Liver (tissue), 9 donors: ENCODE measurements around the gene ICAM4. TPM values are rescaled to one million over a fixed set of nuclear protein-coding genes. Genes with fewer than 3 reads are reported as not detected.

Experiments used
- DNase-seq: peaks from one replicate; pipeline ENCODE4 v3.0.0-alpha.2; 2017; ENCODE audit warnings: low spot score
- H3K27ac ChIP-seq, 2 donors: one replicate each; pipeline ENCODE4 v1.7.0; 2013; ENCODE audit warnings: inconsistent platforms in 2 of 2, low read length in 2 of 2, control low read depth in 1 of 2, low read depth in 1 of 2, mild to moderate bottlenecking in 1 of 2
- H3K27me3 ChIP-seq, 4 donors: one replicate each; pipeline versions ENCODE4 v1.6.1 to v1.7.0; 2013; ENCODE audit warnings: low read length in 3 of 4, inconsistent platforms in 1 of 4, mild to moderate bottlenecking in 1 of 4, moderate library complexity in 1 of 4; ENCODE audit not compliant: control insufficient read depth in 4 of 4, insufficient read depth in 4 of 4
- H3K36me3 ChIP-seq, 4 donors: one replicate each; pipeline versions ENCODE4 v1.6.1 to v1.7.0; 2013; ENCODE audit warnings: low read length in 3 of 4, mild to moderate bottlenecking in 3 of 4, low read depth in 1 of 4, moderate library complexity in 1 of 4; ENCODE audit not compliant: control insufficient read depth in 4 of 4, insufficient read depth in 3 of 4
- H3K4me1 ChIP-seq, 4 donors: one replicate each; pipeline versions ENCODE4 v1.6.1 to v1.7.0; 2013; ENCODE audit warnings: low read length in 3 of 4, mild to moderate bottlenecking in 3 of 4, moderate library complexity in 1 of 4; ENCODE audit not compliant: control insufficient read depth in 4 of 4, insufficient read depth in 4 of 4
- H3K4me3 ChIP-seq, 3 donors: one replicate each; pipeline versions ENCODE4 v1.6.1 to v1.7.0; 2013; ENCODE audit warnings: low read length in 3 of 3, control low read depth in 1 of 3, low read depth in 1 of 3, mild to moderate bottlenecking in 1 of 3
- H3K9ac ChIP-seq, 2 donors: one replicate each; pipeline ENCODE4 v1.7.0; 2013; ENCODE audit warnings: low read length in 2 of 2, mild to moderate bottlenecking in 2 of 2, moderate library complexity in 2 of 2, control low read depth in 1 of 2, low read depth in 1 of 2
- H3K9me3 ChIP-seq, 4 donors: one replicate each; pipeline versions ENCODE4 v1.6.1 to v1.7.0; 2013; ENCODE audit warnings: low read length in 3 of 4; ENCODE audit not compliant: control insufficient read depth in 4 of 4
- CTCF ChIP-seq: fragments of 150-350 bp; IDR thresholded peaks from 2 replicates; pipeline ENCODE4 v1.5.1; 2017; ENCODE audit warnings: improper control_type of control experiment, low read depth, low read length; ENCODE audit not compliant: missing input control
- EGR1 ChIP-seq, 2 donors: IDR thresholded peaks; 2 replicates each; pipeline ENCODE4 v1.6.1; 2016 to 2018; ENCODE audit warnings: antibody characterized with exemption in 2 of 2, low read depth in 2 of 2
- FOXA1 ChIP-seq: IDR thresholded peaks from 2 replicates; pipeline ENCODE4 v1.6.1; 2016; ENCODE audit warnings: antibody characterized with exemption
- FOXA2 ChIP-seq: IDR thresholded peaks from 2 replicates; pipeline ENCODE4 v1.6.1; 2016; ENCODE audit warnings: antibody characterized with exemption
- GABPA ChIP-seq, 2 donors: IDR thresholded peaks in 1 of 2; conservative IDR thresholded peaks in 1 of 2; 2 replicates each; pipeline ENCODE4 v1.6.1; 2016; ENCODE audit warnings: antibody characterized with exemption in 2 of 2, mild to moderate bottlenecking in 1 of 2, moderate library complexity in 1 of 2
- HNF4A ChIP-seq, 2 donors: conservative IDR thresholded peaks; 2 replicates each; pipeline ENCODE4 v1.6.1; 2016; ENCODE audit warnings: antibody characterized with exemption in 2 of 2, mild to moderate bottlenecking in 2 of 2
- HNF4G ChIP-seq: IDR thresholded peaks from 2 replicates; pipeline ENCODE4 v1.6.1; 2016; ENCODE audit warnings: antibody characterized with exemption
- NR2F2 ChIP-seq: IDR thresholded peaks from 2 replicates; pipeline ENCODE4 v1.6.1; 2016; ENCODE audit warnings: antibody characterized with exemption
- REST ChIP-seq: IDR thresholded peaks from 2 replicates; pipeline ENCODE4 v1.6.1; 2016; ENCODE audit warnings: antibody characterized with exemption, mild to moderate bottlenecking
- RXRA ChIP-seq, 2 donors: IDR thresholded peaks; 2 replicates each; pipeline ENCODE4 v1.6.1; 2017 to 2018; ENCODE audit warnings: antibody characterized with exemption in 2 of 2, mild to moderate bottlenecking in 1 of 2
- SP1 ChIP-seq: IDR thresholded peaks from 2 replicates; pipeline ENCODE4 v1.6.1; 2018; ENCODE audit warnings: antibody characterized with exemption, mild to moderate bottlenecking
- TAF1 ChIP-seq: conservative IDR thresholded peaks from 2 replicates; pipeline ENCODE4 v1.6.1; 2016; ENCODE audit warnings: antibody characterized with exemption, mild to moderate bottlenecking
- YY1 ChIP-seq: IDR thresholded peaks from 2 replicates; pipeline ENCODE4 v1.6.1; 2016; ENCODE audit warnings: antibody characterized with exemption, mild to moderate bottlenecking
- WGBS: extraction: QIAGEN DNeasy Blood & Tissue Kit; methylation state at CpG from one replicate; pipeline ENCODE4 v1.1.7; 2013; 5-methylcytosine and 5-hydroxymethylcytosine counted together
- polyA plus RNA-seq, 2 donors: library from polyadenylated mRNA; stranded (reverse) in 1 of 2; unstranded in 1 of 2; fragments of 200-250 nt in 1 of 2; fragments of >200 nt in 1 of 2; fragmentation: Nextera tagmentation in 1 of 2; extraction: Ambion mirVana in 1 of 2; gene quantifications; one replicate each; pipeline versions ENCODE4 v1.2.1 to v1.2.3, GENCODE V29; 2013 to 2015
- total RNA-seq, 2 donors: library from RNA; depleted of rRNA; stranded (reverse); fragments of >200 nt; gene quantifications; one replicate each; pipeline ENCODE4 v1.2.3, GENCODE V29; 2014
- TF ChIP-seq, protein P1 (sequence below): IDR thresholded peaks from 2 replicates; pipeline ENCODE4 v1.6.1; 2016; ENCODE audit warnings: antibody characterized with exemption
- donor health status: healthy.
- donor health status: healthy.
- donor health status: healthy.
- donor health status: healthy.
- donor health status: healthy.

The ICAM4 gene
- total and polyA plus RNA-seq, 4 donors, result 0.05 to 74.1 (median 0.33) TPM; not detected in 1

GRCh38 chr19:10327793-10328192 lies 41.0 kb downstream of the ICAM4 start (continued):
- no peak for TF ChIP-seq REST
- TF ChIP-seq HNF4A (conservative IDR thresholded peaks at IDR 0.05), result no peak

GRCh38 chr19:10328558-10329429 lies 42.0 kb downstream of the ICAM4 start:
- H3K27ac ChIP-seq, result no peak overlapping the region
- H3K9me3 ChIP-seq, result no peaks in the 10 kb centered on the region
- peaks cover 11 to 48% (median 20%) of the 10 kb centered on the region in 4 donors for H3K36me3 ChIP-seq
- no peak overlapping the region for H3K4me3 ChIP-seq
- peaks cover 3 to 27% (median 21%) of the 10 kb centered on the region in 4 donors for H3K4me1 ChIP-seq
- TF ChIP-seq HNF4G, result no peak
- no peak for TF ChIP-seq SP1
- TF ChIP-seq GABPA (IDR thresholded peaks at IDR 0.05 in 1 of 2, conservative IDR thresholded peaks at IDR 0.05 in 1 of 2), result no peak
- no peak for TF ChIP-seq FOXA1
- no peak for TF ChIP-seq REST
- TF ChIP-seq HNF4A (conservative IDR thresholded peaks at IDR 0.05), result no peak
- TF ChIP-seq, protein P1, sequence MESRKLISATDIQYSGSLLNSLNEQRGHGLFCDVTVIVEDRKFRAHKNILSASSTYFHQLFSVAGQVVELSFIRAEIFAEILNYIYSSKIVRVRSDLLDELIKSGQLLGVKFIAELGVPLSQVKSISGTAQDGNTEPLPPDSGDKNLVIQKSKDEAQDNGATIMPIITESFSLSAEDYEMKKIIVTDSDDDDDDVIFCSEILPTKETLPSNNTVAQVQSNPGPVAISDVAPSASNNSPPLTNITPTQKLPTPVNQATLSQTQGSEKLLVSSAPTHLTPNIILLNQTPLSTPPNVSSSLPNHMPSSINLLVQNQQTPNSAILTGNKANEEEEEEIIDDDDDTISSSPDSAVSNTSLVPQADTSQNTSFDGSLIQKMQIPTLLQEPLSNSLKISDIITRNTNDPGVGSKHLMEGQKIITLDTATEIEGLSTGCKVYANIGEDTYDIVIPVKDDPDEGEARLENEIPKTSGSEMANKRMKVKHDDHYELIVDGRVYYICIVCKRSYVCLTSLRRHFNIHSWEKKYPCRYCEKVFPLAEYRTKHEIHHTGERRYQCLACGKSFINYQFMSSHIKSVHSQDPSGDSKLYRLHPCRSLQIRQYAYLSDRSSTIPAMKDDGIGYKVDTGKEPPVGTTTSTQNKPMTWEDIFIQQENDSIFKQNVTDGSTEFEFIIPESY, result no peak
- TF ChIP-seq CTCF, result no peak
- TF ChIP-seq RXRA (IDR thresholded peaks at IDR 0.05), result no peak
- TF ChIP-seq NR2F2, result no peak
- TF ChIP-seq EGR1 (IDR thresholded peaks at IDR 0.05; ENCODE audit: low read depth in 2 of 2), result no peak
- TF ChIP-seq FOXA2, result no peak
- TF ChIP-seq TAF1, result no peak
- TF ChIP-seq YY1, result no peak
- WGBS, result 97% methylated on average over 41 of the region's 41 CpGs
- no peak for DNase-seq
- H3K27me3 ChIP-seq, result no peaks in the 10 kb centered on the region
- no peak overlapping the region for H3K9ac ChIP-seq
